ENCODE data around the gene COA3.
A peak's percentile ranks its signal among the peaks of the same experiment; 100 is the strongest.

The COA3 gene

GRCh38 chr17:42821176-42821575 is 22.7 kb upstream of the COA3 start:
- ChIA-PET POLR2A (no interaction called here), CTCF (interaction anchor here (1.1 to 6.6 kb wide), 13 partner anchors 11 to 243 kb away, joined by 3 to 80 read pairs (median 6); partner anchors contain the start of genes COA3, PSME3, RPL27 and WNK4)
- TF ChIP-seq, protein P1, sequence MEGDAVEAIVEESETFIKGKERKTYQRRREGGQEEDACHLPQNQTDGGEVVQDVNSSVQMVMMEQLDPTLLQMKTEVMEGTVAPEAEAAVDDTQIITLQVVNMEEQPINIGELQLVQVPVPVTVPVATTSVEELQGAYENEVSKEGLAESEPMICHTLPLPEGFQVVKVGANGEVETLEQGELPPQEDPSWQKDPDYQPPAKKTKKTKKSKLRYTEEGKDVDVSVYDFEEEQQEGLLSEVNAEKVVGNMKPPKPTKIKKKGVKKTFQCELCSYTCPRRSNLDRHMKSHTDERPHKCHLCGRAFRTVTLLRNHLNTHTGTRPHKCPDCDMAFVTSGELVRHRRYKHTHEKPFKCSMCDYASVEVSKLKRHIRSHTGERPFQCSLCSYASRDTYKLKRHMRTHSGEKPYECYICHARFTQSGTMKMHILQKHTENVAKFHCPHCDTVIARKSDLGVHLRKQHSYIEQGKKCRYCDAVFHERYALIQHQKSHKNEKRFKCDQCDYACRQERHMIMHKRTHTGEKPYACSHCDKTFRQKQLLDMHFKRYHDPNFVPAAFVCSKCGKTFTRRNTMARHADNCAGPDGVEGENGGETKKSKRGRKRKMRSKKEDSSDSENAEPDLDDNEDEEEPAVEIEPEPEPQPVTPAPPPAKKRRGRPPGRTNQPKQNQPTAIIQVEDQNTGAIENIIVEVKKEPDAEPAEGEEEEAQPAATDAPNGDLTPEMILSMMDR (IDR thresholded peaks at IDR 0.05; ENCODE audit: control extremely low read depth, extremely low read depth, low read depth, missing control alignments), result no peak
- no peak for DNase-seq (ENCODE audit: extremely low spot score)

GRCh38 chr17:42819939-42820535 is 21.5 kb upstream of the COA3 start:
- ChIA-PET POLR2A (no interaction called here), CTCF (interaction anchor here (0.8 to 6.6 kb wide), 22 partner anchors 9 to 242 kb away, joined by 3 to 80 read pairs (median 4); partner anchors contain the start of genes COA3, PSMC3IP, PSME3 and RPL27)
- peak; percentile 62 for DNase-seq (ENCODE audit: extremely low spot score)
- TF ChIP-seq, protein P1 (IDR thresholded peaks at IDR 0.05; ENCODE audit: control extremely low read depth, extremely low read depth, low read depth, missing control alignments), result peak; percentile 72

DNA sequence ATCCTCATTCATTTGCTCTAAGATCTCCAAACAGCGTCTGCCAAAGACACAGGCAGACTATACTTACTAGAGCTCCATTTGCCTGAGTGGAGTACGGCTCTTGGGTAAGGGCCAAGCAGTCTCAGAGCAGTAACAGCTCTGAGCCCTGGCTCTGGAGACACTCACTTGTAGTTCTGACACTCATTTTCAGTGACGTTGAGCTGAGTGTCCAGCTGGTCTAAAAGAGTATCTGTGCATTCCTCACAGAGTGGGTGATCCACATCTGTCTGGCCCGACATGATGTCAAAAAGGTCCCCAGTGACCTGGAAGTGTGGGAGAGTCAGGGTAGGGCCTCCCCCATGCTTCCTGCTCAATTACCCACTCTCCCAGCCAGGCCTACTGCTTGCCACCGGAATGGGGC is 19.9 kb upstream of the COA3 start:
- TF ChIP-seq, protein P1 (IDR thresholded peaks at IDR 0.05; ENCODE audit: control extremely low read depth, extremely low read depth, low read depth, missing control alignments), result no peak
- ChIA-PET CTCF (interaction anchor here (0.5 to 5.4 kb wide), 12 partner anchors 12 to 533 kb away, joined by 3 to 37 read pairs (median 4); partner anchors contain the start of genes COA3, PSMC3IP, PSME3 and PTGES3L), POLR2A (interaction anchor here (0.6 kb wide), 1 partner anchor 93 kb away, joined by 3 read pairs; no protein-coding TSS in a partner anchor)
- DNase-seq (ENCODE audit: extremely low spot score), result no peak

DNA sequence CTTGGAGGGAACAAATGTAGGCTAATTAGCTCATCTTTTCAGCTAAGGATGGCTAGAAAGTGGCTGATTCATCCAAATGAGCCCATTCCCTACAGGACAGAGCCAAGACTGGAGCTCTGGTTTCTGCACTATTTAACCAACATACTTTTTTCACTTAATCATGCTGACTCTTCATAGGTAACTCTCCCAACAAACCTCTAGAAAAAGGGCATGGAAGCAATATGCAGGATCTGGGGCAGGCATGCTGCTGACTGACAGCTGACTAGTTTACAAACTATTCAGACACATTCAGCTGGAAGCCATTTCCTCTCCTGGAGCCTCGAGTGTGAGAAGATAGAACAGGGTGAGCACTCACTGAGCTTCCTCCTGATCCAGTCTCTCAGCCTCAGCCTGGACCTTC is 19.4 kb upstream of the COA3 start:
- POLR2A ChIA-PET, result interaction anchor here (0.6 kb wide), 1 partner anchor 93 kb away, joined by 3 read pairs; no protein-coding TSS in a partner anchor
- DNase-seq (ENCODE audit: extremely low spot score), result no peak
- TF ChIP-seq, protein P1 (IDR thresholded peaks at IDR 0.05; ENCODE audit: control extremely low read depth, extremely low read depth, low read depth, missing control alignments), result no peak
- CTCF ChIA-PET, result interaction anchor here (1.0 to 5.4 kb wide), 7 partner anchors 11 to 213 kb away, joined by 3 to 37 read pairs (median 4); partner anchors contain the start of genes COA3, PSME3, PTGES3L and RUNDC1

DNA sequence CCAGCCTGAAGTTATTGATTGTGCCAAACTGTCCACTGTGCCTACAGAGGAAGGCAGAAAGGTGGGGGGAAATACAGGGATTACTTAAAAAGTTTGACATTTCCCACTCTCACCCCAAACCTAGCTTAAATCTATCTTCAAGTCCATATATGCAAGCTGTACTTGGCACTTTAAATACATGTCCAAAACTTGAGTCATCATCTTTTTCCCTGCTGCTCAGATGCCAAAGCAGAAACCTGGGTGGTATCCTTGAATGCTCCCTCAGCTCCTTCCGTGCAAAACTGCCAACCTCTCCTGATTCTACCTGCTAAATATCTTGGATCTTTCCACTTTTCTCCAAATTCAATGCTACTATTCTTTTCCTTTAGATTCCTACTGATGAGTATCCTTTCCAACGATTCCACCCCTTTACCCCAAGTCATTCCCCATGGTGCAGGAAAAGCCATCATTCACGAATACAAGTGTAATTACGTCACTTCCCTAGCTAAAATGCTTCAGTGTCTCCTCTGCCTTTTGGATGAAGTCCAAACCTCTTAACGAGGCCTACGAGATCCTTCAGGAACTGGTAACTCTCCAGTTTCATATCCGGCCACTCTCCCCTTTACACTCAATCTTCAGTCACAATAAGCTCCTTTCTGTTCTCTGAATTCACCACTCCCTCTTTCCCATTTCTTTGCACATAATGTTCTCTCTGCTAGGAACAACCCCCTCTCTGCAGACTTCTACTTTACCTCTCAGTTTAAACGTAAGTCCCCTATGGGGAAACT is 16.3 kb upstream of the COA3 start:
- POLR2A ChIA-PET, result no interaction called here
- DNase-seq (ENCODE audit: extremely low spot score), result no peak
- CTCF ChIA-PET, result interaction anchor here (1.2 to 2.8 kb wide), 4 partner anchors 10 to 579 kb away, joined by 3 to 19 read pairs (median 6); partner anchors contain the start of gene BECN1
- TF ChIP-seq, protein P1 (IDR thresholded peaks at IDR 0.05; ENCODE audit: control extremely low read depth, extremely low read depth, low read depth, missing control alignments), result no peak

DNA sequence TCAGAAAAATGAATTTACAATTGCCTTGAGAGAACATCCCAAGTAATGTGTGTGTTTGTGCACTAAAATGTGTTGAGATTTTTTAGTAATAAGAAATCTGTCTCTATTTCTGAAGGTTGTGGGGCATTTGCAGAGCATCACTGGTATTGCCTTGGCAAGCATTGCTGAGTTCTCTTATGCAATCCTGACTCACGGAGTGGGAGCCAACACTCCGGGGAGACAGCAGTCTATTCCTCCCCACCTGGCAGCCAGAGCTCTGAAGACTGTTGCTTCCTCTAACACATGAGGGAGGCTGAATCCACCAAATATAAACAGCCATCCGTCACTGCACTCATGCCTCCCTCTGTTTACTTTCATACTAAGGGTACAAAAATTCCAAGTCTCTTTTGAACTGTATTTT is 10.7 kb upstream of the COA3 start:
- TF ChIP-seq, protein P1 (IDR thresholded peaks at IDR 0.05; ENCODE audit: control extremely low read depth, extremely low read depth, low read depth, missing control alignments), result no peak
- ChIA-PET POLR2A (no interaction called here), CTCF (interaction anchor here (1.2 to 3.0 kb wide), 5 partner anchors 11 to 28 kb away, joined by 3 to 19 read pairs (median 8); partner anchors contain the start of genes BECN1 and WNK4)
- no peak for DNase-seq (ENCODE audit: extremely low spot score)

Data from GM10248 (cell line).